ENCODE results near the gene NUP62.

NUP62 gene

GRCh38 chr19:49896863-49897621, 32.3 kb downstream of the NUP62 start, which contains the start of gene IL4I1:
TSS of gene IL4I1 (minus strand) at chr19:49896887. CDS start at chr19:49896160, 727 bp downstream.
- DNase-seq (ENCODE audit: low read depth), result no peak

- DNase-seq (ENCODE audit: low read depth), result no peak
Measured at GRCh38 chr19:49895566-49896297, 33.6 kb downstream of the NUP62 start.

DNA sequence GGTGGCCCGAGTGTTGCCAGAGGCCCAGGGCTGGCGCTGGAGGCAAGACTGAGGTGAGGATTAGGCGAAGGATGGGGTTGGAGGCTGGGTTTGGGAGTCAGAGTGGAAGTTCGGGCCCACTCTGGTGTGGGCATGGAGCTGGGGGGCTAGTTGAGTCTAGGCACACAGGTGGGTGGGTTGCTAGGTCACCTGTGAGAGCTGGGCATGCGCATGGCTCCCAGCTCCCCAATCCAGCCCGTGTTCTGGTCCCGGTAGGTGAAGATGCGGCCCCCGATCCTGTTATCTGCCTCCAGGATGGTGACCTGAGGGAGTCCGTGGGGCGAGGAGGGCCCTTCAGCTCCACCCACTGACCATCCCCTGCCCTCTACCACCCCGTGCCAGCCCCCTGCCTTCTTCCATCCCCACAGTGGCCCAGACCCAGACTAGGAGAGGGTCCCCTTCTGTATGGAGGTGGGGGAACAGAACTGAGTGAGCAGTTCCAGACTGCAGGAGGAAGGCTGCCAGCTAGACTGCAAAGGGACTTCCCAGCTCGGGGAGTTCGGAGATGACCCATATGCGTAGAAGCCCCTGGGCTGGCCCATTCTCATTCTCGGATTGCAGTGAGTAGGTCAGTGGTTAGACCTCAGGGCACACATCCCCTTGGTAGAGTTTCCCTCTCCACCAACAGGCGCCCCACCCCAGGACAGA, 34.3 kb downstream of the NUP62 start:
- no peak for DNase-seq (ENCODE audit: low read depth)

DNA sequence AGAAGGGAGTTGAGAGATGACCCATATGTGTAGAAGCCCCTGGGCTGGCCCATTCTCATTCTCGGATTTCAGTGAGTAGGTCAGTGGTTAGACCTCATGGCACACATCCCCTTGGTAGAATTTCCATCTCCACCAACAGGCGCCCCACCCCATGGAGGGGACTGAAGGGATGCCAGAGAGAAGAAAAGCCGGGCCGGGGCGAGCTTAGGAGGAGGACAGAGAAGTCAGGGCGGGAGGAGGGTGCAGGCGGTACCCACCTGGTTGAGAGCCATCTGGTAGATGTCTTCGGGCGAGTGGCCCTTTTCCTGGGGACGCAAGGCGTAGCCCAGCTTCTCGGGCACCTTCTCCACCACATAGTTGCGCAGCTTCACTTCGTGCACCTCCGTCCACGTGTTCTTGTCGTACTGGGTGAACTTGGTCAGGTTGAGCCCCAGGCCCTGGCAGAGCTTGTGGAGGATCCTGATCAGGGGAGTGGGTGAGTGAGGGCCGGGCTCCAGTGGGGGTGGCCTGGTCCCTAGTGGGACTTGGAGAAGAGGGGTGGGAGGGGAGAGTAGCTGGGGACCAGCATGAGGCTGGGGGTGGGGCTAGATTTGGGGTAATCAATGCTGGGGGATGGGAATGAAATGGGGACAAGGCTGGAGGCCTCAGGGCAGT, 35.2 kb downstream of the NUP62 start:
- DNase-seq (ENCODE audit: low read depth), result no peak

DNA sequence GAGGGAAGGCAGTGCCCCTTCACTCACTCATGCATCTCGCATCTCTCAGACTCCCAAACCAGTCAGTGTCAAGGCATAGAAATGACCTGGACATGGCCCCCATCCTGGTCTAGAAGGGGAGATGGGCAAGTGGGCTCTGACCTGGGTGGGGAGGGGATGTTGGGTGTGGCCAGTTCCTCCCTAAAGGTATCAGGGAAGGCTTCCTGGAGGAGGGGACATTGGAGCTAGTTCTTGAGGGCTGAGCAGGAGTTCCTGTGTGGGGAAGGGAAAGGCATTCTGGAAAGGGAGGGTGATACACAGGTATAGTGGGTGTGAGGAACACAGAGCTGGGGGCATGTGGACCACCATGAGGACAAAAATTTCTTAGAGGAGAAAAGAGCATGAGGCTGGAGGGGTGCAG, 36.6 kb downstream of the NUP62 start:
- DNase-seq (ENCODE audit: low read depth), result no peak

- DNase-seq (ENCODE audit: low read depth), result no peak
Measured at GRCh38 chr19:49891393-49891792, 37.9 kb downstream of the NUP62 start.

- DNase-seq (ENCODE audit: low read depth), result no peak
Measured at GRCh38 chr19:49890349-49891311, 38.7 kb downstream of the NUP62 start.

GRCh38 chr19:49889687-49890348, 39.5 kb downstream of the NUP62 start:
- no peak for DNase-seq (ENCODE audit: low read depth)

- DNase-seq (ENCODE audit: low read depth), result no peak
Measured at GRCh38 chr19:49889038-49889686, 40.1 kb downstream of the NUP62 start.

GRCh38 chr19:49888510-49888824, 40.8 kb downstream of the NUP62 start:
- DNase-seq (ENCODE audit: low read depth), result no peak

DNA sequence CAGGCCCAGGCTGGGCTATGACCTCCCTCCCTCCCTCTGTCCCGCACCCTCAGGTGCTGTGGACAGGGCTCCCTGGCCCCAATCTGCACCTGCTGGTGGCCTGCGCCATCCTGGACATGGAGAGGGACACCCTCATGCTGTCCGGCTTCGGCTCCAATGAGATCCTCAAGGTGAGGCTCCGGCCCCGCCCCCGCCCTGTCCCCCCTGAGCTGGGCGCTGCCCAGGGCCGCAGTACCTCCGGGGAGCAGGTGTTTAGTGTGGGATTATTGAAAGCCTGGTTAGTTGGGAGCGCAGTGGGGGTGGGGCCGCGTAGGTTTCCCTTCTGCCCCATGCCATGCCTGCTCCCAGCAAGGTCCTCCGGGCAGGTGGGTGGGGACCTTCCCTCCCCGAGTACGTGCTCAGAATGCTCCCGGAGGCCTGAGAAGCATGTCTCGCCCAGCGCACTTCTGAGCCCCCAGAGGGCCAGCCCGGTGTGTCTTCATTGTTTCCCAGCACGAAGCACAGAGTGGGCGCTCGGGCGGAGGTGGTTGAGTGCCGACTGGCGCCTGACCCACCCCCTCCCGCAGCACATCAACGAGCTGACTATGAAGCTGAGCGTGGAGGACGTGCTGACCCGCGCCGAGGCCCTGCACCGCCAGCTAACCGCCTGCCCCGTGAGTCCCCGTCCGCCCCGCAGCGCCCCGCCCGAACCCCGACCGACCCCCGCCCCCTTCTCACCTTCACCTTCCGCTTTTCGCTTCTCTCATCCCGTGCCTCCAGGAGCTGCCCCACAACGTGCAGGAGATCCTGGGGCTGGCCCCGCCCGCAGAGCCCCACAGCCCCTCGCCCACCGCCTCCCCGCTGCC, 41.4 kb downstream of the NUP62 start:
- DNase-seq (ENCODE audit: low read depth), result no peak

DNA sequence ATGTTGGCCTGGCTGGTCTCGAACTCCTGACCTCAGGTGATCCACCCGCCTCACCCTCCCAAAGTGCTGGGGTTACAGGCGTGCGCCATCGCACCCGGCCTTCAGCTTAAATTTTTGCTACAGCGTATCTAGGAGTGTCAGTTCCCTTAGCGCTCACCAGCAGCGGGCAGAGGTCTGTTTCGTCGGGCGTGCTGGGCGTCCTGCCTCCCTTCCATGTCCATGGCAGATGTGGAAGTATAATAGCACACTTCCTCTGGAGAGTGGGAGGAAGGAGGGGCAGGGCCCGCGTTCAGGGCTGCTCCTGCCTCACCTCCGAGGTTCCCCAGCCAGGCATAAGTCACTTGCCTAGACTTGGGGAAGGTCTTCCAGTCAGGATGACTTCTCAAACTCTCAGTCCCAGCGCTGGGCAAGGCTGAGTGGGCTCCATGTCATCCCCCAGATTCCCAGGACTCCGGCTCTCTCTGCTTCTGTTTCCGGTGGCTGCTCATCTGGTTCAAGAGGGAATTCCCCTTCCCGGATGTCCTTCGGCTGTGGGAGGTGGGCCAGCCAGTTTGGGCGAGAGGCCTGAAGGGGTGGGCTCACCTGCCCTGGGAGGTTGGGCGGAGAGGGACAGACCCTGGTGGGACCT, 42.2 kb downstream of the NUP62 start:
- DNase-seq (ENCODE audit: low read depth), result no peak

- no peak for DNase-seq (ENCODE audit: low read depth)
Measured at GRCh38 chr19:49884760-49885159, 44.5 kb downstream of the NUP62 start.

DNA sequence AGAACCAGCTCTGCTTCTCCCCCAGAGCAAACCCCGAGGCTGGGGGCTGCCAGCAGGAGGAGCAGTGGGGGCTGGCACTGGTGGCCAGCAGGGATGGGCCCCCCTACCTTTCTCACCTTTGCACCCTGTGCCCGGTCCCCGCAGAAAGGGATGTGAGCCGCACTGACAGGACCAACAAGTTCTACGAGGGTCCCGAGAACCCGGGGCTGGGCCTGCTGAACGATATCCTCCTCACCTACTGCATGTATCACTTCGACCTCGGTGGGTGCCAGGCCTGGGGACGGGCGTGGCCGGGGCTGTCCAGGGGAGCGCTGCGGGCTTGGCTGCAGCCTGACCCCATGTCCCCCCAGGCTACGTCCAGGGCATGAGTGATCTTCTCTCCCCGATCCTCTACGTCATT, 45.2 kb downstream of the NUP62 start:
- no peak for DNase-seq (ENCODE audit: low read depth)

- no peak for DNase-seq (ENCODE audit: low read depth)
Measured at GRCh38 chr19:49883094-49883493, 46.2 kb downstream of the NUP62 start.

DNA sequence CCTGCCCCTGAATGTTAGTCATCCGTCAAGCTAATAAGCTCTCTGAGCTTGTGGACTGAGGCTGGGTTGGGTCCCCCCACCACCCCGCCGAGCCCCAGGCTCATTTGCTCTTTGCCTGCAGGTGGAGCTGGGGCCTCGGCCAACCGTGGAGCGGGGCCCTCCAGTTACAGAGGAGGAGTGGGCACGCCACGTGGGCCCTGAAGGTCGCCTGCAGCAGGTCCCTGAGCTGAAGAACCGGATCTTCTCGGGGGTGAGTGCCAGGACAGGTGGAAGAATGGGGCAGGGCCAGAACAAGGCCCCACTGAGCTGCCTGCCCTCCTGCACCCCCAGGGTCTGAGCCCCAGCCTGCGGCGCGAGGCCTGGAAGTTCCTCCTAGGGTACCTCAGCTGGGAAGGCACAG, 46.7 kb downstream of the NUP62 start:
- no peak for DNase-seq (ENCODE audit: low read depth)

GRCh38 chr19:49881672-49882394, 47.5 kb downstream of the NUP62 start:
- DNase-seq (ENCODE audit: low read depth), result no peak

DNA sequence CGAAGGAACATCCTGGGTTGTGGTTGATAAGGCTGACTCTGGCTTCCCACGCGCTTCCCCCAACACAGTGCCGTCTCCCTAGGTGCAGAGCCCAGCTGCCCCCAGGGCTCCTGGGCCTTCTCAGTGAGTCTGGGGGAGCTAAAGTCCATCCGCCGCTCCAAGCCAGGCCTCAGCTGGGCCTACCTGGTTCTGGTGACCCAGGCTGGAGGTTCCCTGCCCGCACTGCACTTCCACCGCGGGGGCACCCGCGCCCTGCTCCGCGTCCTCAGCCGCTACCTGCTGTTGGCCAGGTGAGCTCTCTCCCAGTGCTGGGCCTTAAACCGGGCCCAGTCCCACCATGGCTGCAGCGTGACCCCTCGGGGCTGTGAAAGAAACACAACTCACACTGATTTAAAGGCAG, 48.1 kb downstream of the NUP62 start:
- DNase-seq (ENCODE audit: low read depth), result no peak
